Stimulated activated CD4-positive, alpha-beta T cell treated with anti-CD3 and anti-CD28 coated beads, Interleukin-1b, Interleukin-23, amount 100 ng/mL, for 24 hours (primary cell): Measurements from ENCODE around the gene SUDS3.
"Not testable (repeated sequence)": the region's sequence is repeated elsewhere in the genome, so short reads cannot be mapped to it uniquely, and the experiment has no call there.

ENCODE experiments used
- DNase-seq, 4 experiments: peaks; one replicate each; pipeline ENCODE4 v3.0.0-alpha.2; 2020; ENCODE audit warnings: low read depth in 4 of 4, low spot score in 1 of 4

The SUDS3 gene

DNA sequence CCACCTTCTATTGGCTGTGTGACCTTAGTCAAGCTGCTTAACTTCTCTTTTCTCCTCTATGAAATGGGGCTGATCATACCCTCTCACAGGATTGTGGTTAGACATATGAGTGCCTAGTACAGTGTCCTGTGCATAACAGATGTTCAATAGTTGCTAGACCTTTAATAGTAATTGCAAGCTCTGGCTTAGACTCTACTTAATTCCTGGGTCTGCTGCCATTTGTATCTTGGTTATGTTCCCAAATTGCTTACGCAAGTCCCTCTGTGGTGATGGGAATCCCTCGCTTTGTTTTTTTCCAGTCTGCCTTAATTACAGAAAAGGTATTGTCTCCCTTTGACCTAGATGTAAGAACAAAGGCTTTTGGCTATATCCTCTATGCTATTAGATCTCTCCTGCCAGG, 15.1 kb downstream of the SUDS3 start:
- no peak for DNase-seq

DNA sequence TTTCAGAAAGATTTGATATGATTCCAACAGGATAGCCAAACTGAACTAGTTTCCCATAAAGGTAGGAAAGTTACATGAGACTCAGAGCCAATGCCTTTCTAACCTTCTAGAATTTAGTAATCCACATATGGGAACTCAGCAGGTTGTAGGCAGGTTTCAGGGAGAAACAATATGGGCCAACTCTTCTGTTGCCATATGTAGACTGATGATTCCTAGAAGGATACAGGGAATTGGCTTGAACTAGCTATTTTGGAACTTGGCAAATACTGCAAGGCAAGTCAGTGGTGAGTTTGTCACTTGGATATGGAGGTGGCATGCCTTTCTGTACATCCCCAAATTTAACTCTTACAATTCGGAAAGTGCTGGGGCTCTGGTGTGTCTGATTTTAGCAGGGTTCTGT, 15.5 kb downstream of the SUDS3 start:
- no peak for DNase-seq

GRCh38 chr12:118397708-118398440, 21.5 kb downstream of the SUDS3 start:
- DNase-seq = no peak

GRCh38 chr12:118398524-118398923, 22.2 kb downstream of the SUDS3 start:
- no peak for DNase-seq

- DNase-seq = no peak
These were observed 22.6 kb downstream of the SUDS3 start for GRCh38 chr12:118398940-118399339.

- DNase-seq = no peak
These were observed 25.9 kb downstream of the SUDS3 start for GRCh38 chr12:118402251-118402650.

DNA sequence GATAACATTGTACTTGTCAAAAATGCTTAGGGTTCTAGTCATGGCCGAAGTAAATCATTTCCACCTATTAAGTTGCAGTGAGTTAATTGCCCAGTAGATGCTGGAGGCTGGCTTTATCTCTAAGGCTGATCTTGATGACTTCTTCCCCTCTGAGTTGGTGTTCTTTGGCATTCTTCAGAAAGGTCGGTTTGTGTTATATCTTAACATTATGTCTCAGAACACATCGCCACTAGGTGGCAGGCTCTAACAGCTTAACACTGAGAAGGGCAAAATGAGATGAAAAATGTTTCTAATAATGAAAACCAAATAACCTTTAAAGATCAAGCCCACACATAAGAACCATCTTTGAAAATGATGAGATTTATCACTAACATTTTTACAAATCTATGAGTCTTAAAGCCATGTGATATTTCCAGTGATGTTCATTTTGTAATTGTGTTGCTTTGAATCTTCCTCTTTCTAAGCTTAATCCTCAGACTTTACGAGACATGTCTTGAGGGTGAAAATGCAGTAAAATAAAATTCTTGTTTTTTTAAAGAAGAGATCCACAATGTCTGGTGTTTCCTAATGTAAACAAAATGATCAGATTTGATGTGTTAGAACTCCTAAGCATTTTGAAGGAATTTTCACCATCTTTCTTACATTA, 28.6 kb downstream of the SUDS3 start:
- DNase-seq = peak; percentile 27 to 44 (median 30)

DNA sequence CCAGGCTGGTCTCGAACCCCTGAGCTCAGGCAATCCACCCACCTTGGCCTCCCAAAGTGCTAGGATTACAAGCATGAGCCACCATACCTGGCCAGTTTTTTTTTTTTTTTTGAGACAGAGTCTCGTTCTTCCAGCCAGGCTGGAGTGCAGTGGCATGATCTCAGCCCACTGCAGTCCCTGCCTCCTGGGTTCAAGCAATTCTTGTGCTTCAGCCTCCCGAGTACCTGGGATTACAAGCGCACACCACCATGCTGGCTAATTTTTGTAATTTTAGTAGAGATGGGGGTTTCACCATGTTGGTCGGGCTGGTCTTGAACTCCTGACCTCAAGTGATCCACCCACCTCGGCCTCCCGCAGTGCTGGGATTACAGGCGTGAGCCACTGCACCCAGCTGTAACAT, 31.9 kb downstream of the SUDS3 start:
- DNase-seq = not testable (repeated sequence)

DNA sequence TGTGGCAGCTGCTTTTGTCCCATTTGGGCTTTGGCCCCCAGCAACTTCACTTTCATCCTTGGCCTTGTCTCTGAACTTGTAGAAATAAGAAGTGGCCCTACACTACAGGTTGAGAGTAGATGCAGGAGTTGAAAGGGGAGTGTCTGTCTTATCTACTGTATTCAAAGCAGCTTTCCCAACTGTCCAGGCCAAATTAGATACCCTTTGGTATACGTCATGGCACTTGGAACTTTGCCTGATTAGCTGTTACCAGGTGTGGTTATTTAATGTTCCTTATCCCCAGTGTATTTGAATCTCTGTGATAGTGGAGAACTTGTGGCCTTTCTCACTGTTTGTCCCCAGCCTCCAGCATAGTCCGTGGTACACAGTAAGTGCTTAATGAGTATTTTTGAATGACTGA, 33.5 kb downstream of the SUDS3 start:
- DNase-seq = no peak

- no peak for DNase-seq
These were observed 41.6 kb downstream of the SUDS3 start for GRCh38 chr12:118417942-118418341.

GRCh38 chr12:118418385-118419057, 42.2 kb downstream of the SUDS3 start:
- DNase-seq = no peak

DNA sequence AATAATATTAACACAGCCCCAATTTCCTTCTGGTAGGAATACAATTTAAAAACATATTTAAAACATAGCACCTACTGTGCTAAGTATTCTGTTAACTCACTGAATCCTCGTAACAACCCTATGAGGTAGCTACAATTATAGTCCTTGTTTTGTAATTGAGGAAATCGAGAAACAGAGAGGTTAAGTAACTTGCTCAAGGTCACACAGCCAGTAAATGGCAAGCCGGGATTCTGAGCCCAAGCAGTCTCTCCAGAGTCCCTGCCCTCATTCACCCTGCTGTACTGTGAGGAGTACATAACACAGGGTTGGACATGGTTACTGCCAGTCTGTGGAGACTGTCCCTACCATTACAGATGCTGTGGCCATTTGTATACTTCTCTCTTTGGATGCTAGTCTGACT, 44.3 kb downstream of the SUDS3 start:
- DNase-seq = no peak

GRCh38 chr12:118424884-118425283, 48.5 kb downstream of the SUDS3 start:
- DNase-seq = no peak

GRCh38 chr12:118425364-118425763, 49.0 kb downstream of the SUDS3 start:
- DNase-seq = no peak

DNA sequence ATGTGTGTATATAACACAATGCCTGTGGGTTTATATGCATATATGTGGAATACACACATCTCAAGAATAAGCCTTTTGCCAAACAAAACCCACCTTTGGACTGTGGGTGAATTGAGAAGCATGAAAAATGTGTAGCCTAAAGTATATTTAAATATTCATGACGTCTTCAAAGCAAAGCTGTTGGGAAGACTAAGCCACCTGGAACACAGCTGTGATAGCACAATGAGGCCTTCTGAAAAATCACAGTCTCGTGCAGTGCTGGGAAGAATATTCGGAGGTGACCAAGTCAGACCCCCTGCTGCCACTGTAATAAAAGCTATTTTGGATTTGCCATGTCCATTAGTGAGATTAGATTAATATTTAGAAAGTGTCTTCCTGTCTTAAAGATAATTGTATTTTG, 51.5 kb downstream of the SUDS3 start:
- no peak for DNase-seq

GRCh38 chr12:118428643-118429042, 52.3 kb downstream of the SUDS3 start:
- no peak for DNase-seq

DNA sequence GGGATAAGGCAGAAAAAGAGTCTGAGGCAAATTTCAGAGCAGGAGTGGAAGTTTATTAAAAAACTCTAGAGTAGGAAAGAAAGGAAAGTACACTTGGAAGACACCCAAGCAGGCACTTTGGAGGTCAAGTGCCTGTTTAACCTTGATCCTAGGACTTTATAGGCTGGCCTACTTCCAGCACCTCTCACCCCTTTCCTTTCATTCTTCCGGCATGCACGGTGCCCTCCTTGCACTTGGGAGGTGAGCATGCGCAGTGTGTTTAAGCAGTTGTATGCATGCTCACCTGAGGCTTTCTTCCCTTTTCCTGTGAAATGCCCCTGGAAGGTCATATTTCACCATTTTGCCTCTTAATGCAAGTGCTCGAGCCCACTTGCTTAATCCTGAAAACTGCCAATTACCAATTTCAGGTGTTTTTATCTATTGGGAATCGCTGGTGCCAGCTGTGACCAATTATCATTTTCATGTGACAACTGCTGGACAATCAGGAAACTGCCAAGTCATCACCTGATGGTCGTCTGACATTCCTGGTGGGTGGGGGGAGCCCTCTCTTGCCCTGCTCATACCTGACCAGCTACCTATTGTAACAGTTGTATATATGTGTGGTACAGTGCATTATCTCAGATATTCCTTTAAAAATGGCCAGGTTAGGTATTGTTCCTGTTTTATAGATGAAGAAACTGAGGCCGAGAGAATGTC, 53.5 kb downstream of the SUDS3 start:
- no peak for DNase-seq

DNA sequence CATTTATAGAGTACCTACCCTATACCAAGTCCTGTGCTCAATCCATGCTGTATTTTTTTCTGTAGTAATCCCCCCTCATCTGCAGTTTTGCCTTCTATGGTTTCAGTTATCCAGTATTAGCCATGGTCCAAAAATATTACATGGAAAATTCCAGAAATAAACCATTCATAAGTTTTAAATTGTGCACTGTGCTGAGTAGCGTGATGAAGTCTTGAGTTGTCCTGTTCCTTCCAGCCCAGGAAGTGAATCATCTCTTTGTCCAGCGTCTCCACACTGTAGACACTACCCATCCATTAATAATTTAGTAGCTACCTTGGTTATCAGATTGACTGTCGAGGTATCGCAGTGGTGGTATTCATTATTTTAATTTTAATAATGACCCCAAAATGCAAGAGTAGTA, 54.2 kb downstream of the SUDS3 start:
- DNase-seq = no peak

DNA sequence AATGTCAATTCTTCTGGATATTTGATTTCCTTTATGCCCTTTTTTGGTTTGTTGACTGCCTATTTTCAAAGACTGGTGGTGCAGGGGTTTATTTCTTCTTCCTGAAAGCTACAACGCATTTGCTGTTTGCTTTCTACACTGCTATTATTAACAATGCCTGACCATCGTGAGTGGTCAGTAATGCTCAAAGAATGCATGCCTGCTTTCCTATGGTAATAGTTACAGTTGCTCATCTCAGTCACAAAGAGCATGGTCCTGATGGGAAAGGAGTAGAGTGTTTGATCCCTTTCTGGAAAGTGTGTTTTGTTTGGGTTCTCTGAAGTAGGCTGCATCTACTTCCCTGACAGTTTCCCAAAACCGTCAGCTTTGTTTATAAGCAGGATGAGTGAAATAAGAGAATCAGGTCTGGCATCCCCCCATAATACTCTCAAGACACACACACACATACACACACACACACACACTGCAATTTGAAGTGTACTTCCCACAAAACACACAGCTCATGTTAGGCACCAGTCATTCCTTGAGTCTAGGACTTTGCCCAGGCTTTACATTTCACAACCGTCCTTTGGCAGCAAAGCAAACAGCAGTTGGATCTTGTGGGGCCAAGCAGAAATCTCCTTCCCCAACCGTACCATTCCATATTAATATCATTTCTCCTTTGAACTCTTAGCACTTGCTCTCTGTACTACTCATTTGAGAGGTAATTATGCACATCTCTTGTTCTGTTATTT, 56.6 kb downstream of the SUDS3 start:
- DNase-seq = no peak

DNA sequence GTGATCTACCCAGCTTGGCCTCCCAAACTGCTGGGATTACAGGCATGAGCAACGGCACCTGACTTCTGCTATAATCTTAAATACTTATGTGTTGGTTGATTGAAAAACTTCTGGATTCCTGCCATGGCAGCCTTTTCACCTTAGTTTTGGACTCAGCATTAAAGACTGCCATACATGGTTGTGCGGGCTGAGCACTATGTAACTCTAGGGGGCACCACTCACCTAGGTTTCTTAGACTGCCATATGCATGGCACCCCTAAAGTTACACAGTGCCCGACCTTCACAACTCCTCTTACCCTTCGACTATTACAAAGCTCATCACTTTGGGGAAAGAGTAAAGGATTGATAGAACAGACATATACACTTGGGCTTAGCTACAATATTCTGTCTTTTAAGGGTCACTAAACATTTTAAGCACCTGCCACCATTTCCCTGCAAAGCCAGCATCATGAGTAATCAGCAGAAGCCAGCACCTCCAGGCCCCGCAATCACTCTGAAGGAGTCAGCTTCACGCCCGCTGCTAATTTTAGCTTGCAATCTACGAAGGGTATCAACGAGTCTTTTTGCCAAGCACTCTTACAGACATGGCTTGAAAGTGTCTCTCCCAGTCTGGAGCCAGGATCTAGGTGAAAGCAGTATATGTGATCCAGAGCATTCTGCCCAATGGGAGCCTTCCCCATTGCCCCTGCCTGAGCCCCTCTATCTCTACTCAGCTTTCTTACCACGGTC, 59.8 kb downstream of the SUDS3 start:
- no peak for DNase-seq
